ENCODE measurements around the gene ASB2.

DNA sequence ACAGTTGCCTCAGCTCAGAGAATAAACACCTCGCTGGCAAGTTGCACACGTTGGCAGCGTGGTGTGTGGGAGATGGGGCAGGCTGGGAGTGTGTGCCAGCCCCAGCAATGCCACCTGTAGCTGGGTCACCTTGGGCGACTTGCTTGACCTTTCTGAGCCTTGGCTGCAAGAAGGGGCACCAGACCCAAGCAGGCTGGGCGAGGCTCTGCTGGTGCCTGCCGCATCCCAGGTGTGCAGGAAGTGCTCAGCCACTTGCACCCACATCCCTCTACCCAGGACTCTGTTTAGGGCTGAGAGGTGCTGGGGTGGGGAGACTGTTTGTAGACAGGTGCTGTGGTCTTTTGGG is 48.6 kb downstream of the ASB2 start:
- TF ChIP-seq POLR2AphosphoS5 (IDR thresholded peaks at IDR 0.05) = no peak
- TF ChIP-seq, protein P1, sequence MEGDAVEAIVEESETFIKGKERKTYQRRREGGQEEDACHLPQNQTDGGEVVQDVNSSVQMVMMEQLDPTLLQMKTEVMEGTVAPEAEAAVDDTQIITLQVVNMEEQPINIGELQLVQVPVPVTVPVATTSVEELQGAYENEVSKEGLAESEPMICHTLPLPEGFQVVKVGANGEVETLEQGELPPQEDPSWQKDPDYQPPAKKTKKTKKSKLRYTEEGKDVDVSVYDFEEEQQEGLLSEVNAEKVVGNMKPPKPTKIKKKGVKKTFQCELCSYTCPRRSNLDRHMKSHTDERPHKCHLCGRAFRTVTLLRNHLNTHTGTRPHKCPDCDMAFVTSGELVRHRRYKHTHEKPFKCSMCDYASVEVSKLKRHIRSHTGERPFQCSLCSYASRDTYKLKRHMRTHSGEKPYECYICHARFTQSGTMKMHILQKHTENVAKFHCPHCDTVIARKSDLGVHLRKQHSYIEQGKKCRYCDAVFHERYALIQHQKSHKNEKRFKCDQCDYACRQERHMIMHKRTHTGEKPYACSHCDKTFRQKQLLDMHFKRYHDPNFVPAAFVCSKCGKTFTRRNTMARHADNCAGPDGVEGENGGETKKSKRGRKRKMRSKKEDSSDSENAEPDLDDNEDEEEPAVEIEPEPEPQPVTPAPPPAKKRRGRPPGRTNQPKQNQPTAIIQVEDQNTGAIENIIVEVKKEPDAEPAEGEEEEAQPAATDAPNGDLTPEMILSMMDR (IDR thresholded peaks at IDR 0.05 in 8 of 11, conservative IDR thresholded peaks at IDR 0.05 in 3 of 11) = no peak
